ENCODE data around the gene BBS9. TPM values are rescaled to one million over a fixed set of nuclear protein-coding genes. Genes with fewer than 3 reads are reported as not detected.

Gene BBS9
- total RNA-seq, 1 donor from 2014 or later, result 22.6 TPM

GRCh38 chr7:33597181-33597580 lies 467.8 kb downstream of the BBS9 start:
- H3K36me3 Mint-ChIP-seq (ENCODE audit: unreplicated experiment), result no peaks in the 10 kb centered on the region
- DNase-seq (ENCODE audit: extremely low spot score, unreplicated experiment), result no peak
- TF ChIP-seq CTCF (IDR thresholded peaks at IDR 0.05), result no peak
- H3K27ac Mint-ChIP-seq (ENCODE audit: unreplicated experiment), result no peak overlapping the region
- H3K4me3 Mint-ChIP-seq (ENCODE audit: unreplicated experiment), result no peak overlapping the region
- peaks cover 5% of the 10 kb centered on the region for H3K4me1 Mint-ChIP-seq (ENCODE audit: unreplicated experiment)
- no peaks in the 10 kb centered on the region for H3K27me3 Mint-ChIP-seq (ENCODE audit: unreplicated experiment)
- H3K9me3 Mint-ChIP-seq (ENCODE audit: unreplicated experiment), result peaks cover 4% of the 10 kb centered on the region

GRCh38 chr7:33601101-33601500 lies 471.7 kb downstream of the BBS9 start:
- Mint-ChIP-seq H3K27me3 (ENCODE audit: unreplicated experiment) (no peaks in the 10 kb centered on the region), H3K36me3 (ENCODE audit: unreplicated experiment) (peaks cover 3% of the 10 kb centered on the region), H3K4me1 (ENCODE audit: unreplicated experiment) (no peaks in the 10 kb centered on the region), H3K9me3 (ENCODE audit: unreplicated experiment) (no peaks in the 10 kb centered on the region), H3K27ac (ENCODE audit: unreplicated experiment) (no peak overlapping the region), H3K4me3 (ENCODE audit: unreplicated experiment) (no peak overlapping the region)
- no peak for DNase-seq (ENCODE audit: extremely low spot score, unreplicated experiment)
- no peak for TF ChIP-seq CTCF (IDR thresholded peaks at IDR 0.05)

GRCh38 chr7:33601884-33602283 lies 472.5 kb downstream of the BBS9 start:
- H3K36me3 Mint-ChIP-seq (ENCODE audit: unreplicated experiment), result peaks cover 3% of the 10 kb centered on the region
- H3K9me3 Mint-ChIP-seq (ENCODE audit: unreplicated experiment), result no peaks in the 10 kb centered on the region
- no peak overlapping the region for H3K4me3 Mint-ChIP-seq (ENCODE audit: unreplicated experiment)
- no peaks in the 10 kb centered on the region for H3K27me3 Mint-ChIP-seq (ENCODE audit: unreplicated experiment)
- DNase-seq (ENCODE audit: extremely low spot score, unreplicated experiment), result no peak
- TF ChIP-seq CTCF (IDR thresholded peaks at IDR 0.05), result no peak
- H3K27ac Mint-ChIP-seq (ENCODE audit: unreplicated experiment), result no peak overlapping the region
- H3K4me1 Mint-ChIP-seq (ENCODE audit: unreplicated experiment), result no peaks in the 10 kb centered on the region

- no peak for TF ChIP-seq CTCF (IDR thresholded peaks at IDR 0.05)
- H3K4me3 Mint-ChIP-seq (ENCODE audit: unreplicated experiment), result no peak overlapping the region
- no peak for DNase-seq (ENCODE audit: extremely low spot score, unreplicated experiment)
- H3K36me3 Mint-ChIP-seq (ENCODE audit: unreplicated experiment), result peaks cover 3% of the 10 kb centered on the region
- no peaks in the 10 kb centered on the region for H3K9me3 Mint-ChIP-seq (ENCODE audit: unreplicated experiment)
- no peak overlapping the region for H3K27ac Mint-ChIP-seq (ENCODE audit: unreplicated experiment)
- H3K27me3 Mint-ChIP-seq (ENCODE audit: unreplicated experiment), result no peaks in the 10 kb centered on the region
- no peaks in the 10 kb centered on the region for H3K4me1 Mint-ChIP-seq (ENCODE audit: unreplicated experiment)
Measured at GRCh38 chr7:33604056-33604455, 474.7 kb downstream of the BBS9 start.

- Mint-ChIP-seq H3K4me3 (ENCODE audit: unreplicated experiment) (no peak overlapping the region), H3K9me3 (ENCODE audit: unreplicated experiment) (no peaks in the 10 kb centered on the region), H3K27me3 (ENCODE audit: unreplicated experiment) (no peaks in the 10 kb centered on the region), H3K4me1 (ENCODE audit: unreplicated experiment) (peaks cover 8% of the 10 kb centered on the region), H3K36me3 (ENCODE audit: unreplicated experiment) (no peaks in the 10 kb centered on the region), H3K27ac (ENCODE audit: unreplicated experiment) (no peak overlapping the region)
- TF ChIP-seq CTCF (IDR thresholded peaks at IDR 0.05), result no peak
- DNase-seq (ENCODE audit: extremely low spot score, unreplicated experiment), result no peak
Measured at GRCh38 chr7:33610918-33611317, 481.6 kb downstream of the BBS9 start.
